Duodenal mucosa (tissue), 2 donors: ENCODE results near the gene GGACT.
"Not testable (repeated sequence)": the region's sequence is repeated elsewhere in the genome, so short reads cannot be mapped to it uniquely, and the experiment has no call there.

Experiments used
- H3K27ac ChIP-seq: one replicate; pipeline ENCODE4 v1.7.0; 2013; ENCODE audit warnings: low read depth, low read length
- H3K27me3 ChIP-seq, 2 donors: one replicate each; pipeline ENCODE4 v1.7.0; 2013; ENCODE audit warnings: low read length in 2 of 2, control low read depth in 1 of 2; ENCODE audit not compliant: insufficient read depth in 2 of 2, control insufficient read depth in 1 of 2
- H3K36me3 ChIP-seq, 2 donors: one replicate each; pipeline ENCODE4 v1.7.0; 2013; ENCODE audit warnings: low read length in 2 of 2, control low read depth in 1 of 2; ENCODE audit not compliant: insufficient read depth in 2 of 2, control insufficient read depth in 1 of 2
- H3K4me1 ChIP-seq, 2 donors: one replicate each; pipeline ENCODE4 v1.7.0; 2013; ENCODE audit warnings: low read length in 2 of 2, control low read depth in 1 of 2; ENCODE audit not compliant: insufficient read depth in 2 of 2, control insufficient read depth in 1 of 2
- H3K4me3 ChIP-seq, 2 donors: one replicate each; pipeline ENCODE4 v1.7.0; 2013; ENCODE audit warnings: low read length in 2 of 2, low read depth in 1 of 2
- H3K9ac ChIP-seq, 2 donors: one replicate each; pipeline ENCODE4 v1.7.0; 2013; ENCODE audit warnings: low read length in 2 of 2, low read depth in 1 of 2
- H3K9me3 ChIP-seq, 2 donors: one replicate each; pipeline ENCODE4 v1.7.0; 2013; ENCODE audit warnings: low read length in 2 of 2, control low read depth in 1 of 2; ENCODE audit not compliant: control insufficient read depth in 1 of 2

Gene GGACT

DNA sequence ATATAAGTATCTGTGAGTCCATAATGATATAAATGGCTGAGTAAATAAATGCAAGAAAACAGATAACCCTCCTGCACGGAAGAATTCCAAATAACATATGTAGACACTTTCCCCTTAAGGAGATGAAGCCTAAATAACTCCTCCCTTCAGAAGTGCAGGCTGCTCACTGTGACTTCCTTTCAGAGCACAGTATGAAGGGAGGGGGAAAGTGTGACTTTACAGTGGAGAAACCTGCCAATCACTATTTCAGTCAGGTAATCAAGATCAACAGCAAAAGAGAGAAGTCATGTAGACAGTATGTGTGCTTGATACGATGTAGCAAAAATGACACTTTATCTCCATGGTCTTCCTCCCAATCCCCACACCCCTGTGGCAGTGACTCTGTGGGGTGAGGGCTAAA is 7.1 kb downstream of the GGACT start:
- Histone ChIP-seq H3K4me1 (no peaks in the 10 kb centered on the region), H3K27me3 (no peaks in the 10 kb centered on the region), H3K27ac (no peak overlapping the region), H3K9me3 (no peaks in the 10 kb centered on the region), H3K36me3 (peaks cover 5 to 10% of the 10 kb centered on the region in 2 donors), H3K4me3 (no peak overlapping the region), H3K9ac (no peak overlapping the region)

DNA sequence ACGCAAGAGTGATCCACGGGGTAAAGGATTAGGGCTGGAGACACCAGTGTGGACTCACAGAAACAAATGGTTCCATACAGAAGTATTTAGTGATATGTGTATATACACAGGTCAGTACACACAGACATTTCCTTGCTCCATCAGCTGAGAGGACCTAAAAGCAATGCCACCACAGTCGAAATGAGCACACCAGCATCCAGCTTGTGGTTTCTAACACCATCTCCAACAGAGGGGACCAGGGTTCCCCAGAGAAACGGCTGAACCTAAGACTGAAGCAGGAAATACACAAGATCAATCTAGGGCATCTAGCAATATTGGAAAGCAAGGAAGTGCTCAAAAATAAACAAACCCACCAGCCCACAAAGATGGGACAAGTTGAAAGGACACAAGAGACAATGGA is 7.6 kb downstream of the GGACT start:
- H3K27ac ChIP-seq, result no peak overlapping the region
- peaks cover 5 to 10% of the 10 kb centered on the region in 2 donors for H3K36me3 ChIP-seq
- no peaks in the 10 kb centered on the region for H3K9me3 ChIP-seq
- H3K4me1 ChIP-seq, result no peaks in the 10 kb centered on the region
- H3K9ac ChIP-seq, result no peak overlapping the region
- H3K4me3 ChIP-seq, result no peak overlapping the region
- no peaks in the 10 kb centered on the region for H3K27me3 ChIP-seq

GRCh38 chr13:100580045-100580444 is 8.5 kb downstream of the GGACT start:
- H3K27ac ChIP-seq, result no peak overlapping the region
- H3K9ac ChIP-seq, result no peak overlapping the region
- H3K27me3 ChIP-seq, result no peaks in the 10 kb centered on the region
- no peaks in the 10 kb centered on the region for H3K9me3 ChIP-seq
- no peaks in the 10 kb centered on the region for H3K4me1 ChIP-seq
- H3K4me3 ChIP-seq, result no peak overlapping the region
- H3K36me3 ChIP-seq, result peaks cover 5 to 10% of the 10 kb centered on the region in 2 donors

DNA sequence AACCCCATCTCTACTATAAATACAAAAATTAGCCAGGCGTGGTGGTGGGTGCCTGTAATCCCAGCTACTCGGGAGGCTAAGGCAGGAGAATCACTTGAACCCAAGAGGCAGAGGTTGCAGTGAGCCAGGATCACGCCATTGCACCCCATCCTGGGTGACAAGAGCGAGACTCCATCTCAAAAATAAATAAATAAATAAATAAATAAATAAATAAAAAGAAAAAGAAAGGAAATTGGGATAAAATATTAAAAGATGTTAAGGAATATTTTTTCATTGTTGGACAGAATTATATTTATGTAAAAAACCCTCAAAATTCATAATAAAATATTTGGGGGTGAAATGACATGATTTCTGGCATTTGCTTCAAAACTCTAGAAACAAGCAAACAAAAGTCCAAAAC is 11.3 kb downstream of the GGACT start:
- not testable (repeated sequence) for H3K9me3 ChIP-seq, H3K27me3 ChIP-seq, H3K4me3 ChIP-seq, H3K4me1 ChIP-seq, H3K27ac ChIP-seq, H3K36me3 ChIP-seq, H3K9ac ChIP-seq

GRCh38 chr13:100573121-100573520 is 15.5 kb downstream of the GGACT start:
- no peak overlapping the region for H3K27ac ChIP-seq

DNA sequence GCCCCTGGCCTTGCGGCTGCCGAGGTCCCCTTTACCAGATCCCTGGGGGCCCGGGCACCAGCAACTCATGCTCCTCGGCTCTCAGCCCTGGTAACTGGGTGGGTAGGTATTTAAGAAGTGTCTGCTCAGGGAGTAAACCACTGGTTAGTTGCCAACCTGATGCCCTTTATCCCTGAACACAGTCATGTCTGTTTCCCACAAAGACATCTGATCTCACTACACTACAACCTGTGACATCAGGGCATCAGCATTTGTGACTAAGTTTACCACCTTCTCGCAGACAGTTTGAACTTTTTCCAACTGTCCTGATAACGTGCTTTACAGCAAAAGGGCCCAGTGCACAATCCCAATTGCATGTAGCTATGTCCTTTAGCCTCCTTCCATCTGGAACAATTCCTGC is 22.0 kb downstream of the GGACT start:
- Histone ChIP-seq H3K4me3 (no peak overlapping the region), H3K9ac (no peak overlapping the region), H3K27me3 (no peaks in the 10 kb centered on the region), H3K27ac (no peak overlapping the region), H3K36me3 (no peaks in the 10 kb centered on the region), H3K4me1 (peaks cover 7 to 8% of the 10 kb centered on the region in 2 donors), H3K9me3 (peaks cover 0 to 7% of the 10 kb centered on the region in 2 donors)

More at GRCh38 chr13:100573121-100573520, 15.5 kb downstream of the GGACT start:
- no peak overlapping the region for H3K9ac ChIP-seq
- no peaks in the 10 kb centered on the region for H3K36me3 ChIP-seq
- H3K4me3 ChIP-seq, result no peak overlapping the region
- no peaks in the 10 kb centered on the region for H3K27me3 ChIP-seq
- H3K9me3 ChIP-seq, result no peaks in the 10 kb centered on the region
- no peaks in the 10 kb centered on the region for H3K4me1 ChIP-seq

DNA sequence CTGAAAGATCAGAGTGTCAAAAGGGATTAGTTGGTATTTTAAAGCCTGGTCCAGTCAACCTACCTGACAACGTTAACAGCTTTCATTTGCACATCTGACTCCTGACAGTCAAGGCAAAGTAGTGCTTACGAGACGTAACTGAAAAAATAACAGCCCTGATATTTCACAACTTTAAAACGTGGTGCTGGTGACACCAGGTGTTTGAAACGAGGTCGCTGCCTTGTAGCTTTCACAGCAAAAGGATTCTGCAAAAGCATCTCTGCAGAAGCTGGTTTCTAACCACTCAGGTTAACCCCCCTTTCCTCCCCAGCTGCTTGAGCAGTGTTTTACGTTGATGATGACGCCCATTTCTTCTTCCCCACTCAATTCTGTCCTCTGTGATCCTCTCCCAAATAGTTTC is 23.3 kb downstream of the GGACT start:
- Histone ChIP-seq H3K9ac (no peak overlapping the region), H3K27ac (no peak overlapping the region), H3K27me3 (no peaks in the 10 kb centered on the region), H3K9me3 (peaks cover 0 to 7% of the 10 kb centered on the region in 2 donors), H3K36me3 (no peaks in the 10 kb centered on the region), H3K4me3 (no peak overlapping the region), H3K4me1 (peaks cover 7 to 8% of the 10 kb centered on the region in 2 donors)

- H3K27me3 ChIP-seq, result no peaks in the 10 kb centered on the region
- H3K9me3 ChIP-seq, result peaks cover 0 to 7% of the 10 kb centered on the region in 2 donors
- H3K9ac ChIP-seq, result no peak overlapping the region
Measured at GRCh38 chr13:100564444-100565223, 24.0 kb downstream of the GGACT start.

GRCh38 chr13:100563779-100564178 is 24.8 kb downstream of the GGACT start:
- Histone ChIP-seq H3K4me3 (no peak overlapping the region), H3K9ac (no peak overlapping the region), H3K36me3 (no peaks in the 10 kb centered on the region), H3K9me3 (peaks cover 0 to 7% of the 10 kb centered on the region in 2 donors), H3K27ac (no peak overlapping the region), H3K27me3 (no peaks in the 10 kb centered on the region), H3K4me1 (peaks cover 7 to 8% of the 10 kb centered on the region in 2 donors)

More at GRCh38 chr13:100564444-100565223, 24.0 kb downstream of the GGACT start:
- no peaks in the 10 kb centered on the region for H3K36me3 ChIP-seq
- no peak overlapping the region for H3K4me3 ChIP-seq
- H3K27ac ChIP-seq, result no peak overlapping the region
- H3K4me1 ChIP-seq, result peaks cover 7 to 8% of the 10 kb centered on the region in 2 donors

DNA sequence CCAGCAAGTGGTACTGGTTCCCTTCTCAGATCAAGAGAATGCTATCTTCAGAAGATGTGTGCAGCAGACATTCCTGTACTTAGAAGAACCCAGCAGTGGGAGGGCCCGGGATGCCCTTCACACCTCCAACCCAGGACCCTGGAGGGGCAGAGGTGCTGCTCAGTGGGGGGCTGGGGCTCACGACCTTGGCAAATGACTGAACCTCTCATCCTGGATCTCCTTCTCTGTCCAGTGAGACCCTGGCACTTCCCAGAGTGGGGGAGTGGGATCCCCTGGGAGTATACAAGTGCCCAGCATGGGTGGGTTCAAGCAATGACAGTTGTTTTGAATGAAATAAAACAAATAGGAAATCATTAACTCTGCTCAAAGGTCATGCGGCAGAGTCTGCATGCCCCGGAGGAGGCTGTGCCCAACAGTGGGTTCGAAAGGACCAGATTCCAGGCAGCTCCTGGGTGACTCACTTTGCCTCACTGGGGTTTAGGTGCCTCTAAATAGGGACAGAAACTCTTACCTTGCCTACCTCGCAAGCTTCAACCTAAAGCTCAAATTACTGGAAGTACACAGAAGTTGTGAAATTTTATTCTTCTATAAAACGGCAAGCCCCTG is 26.9 kb downstream of the GGACT start:
- peaks cover 0 to 7% of the 10 kb centered on the region in 2 donors for H3K9me3 ChIP-seq
- H3K4me3 ChIP-seq, result no peak overlapping the region
- peaks cover 7 to 8% of the 10 kb centered on the region in 2 donors for H3K4me1 ChIP-seq
- H3K36me3 ChIP-seq, result no peaks in the 10 kb centered on the region
- H3K9ac ChIP-seq, result no peak overlapping the region
- H3K27me3 ChIP-seq, result no peaks in the 10 kb centered on the region
- no peak overlapping the region for H3K27ac ChIP-seq
